Left ventricle myocardium inferior (tissue), 1 donor: ENCODE measurements around the gene ACBD5. TPM values are rescaled to one million over a fixed set of nuclear protein-coding genes. Genes with fewer than 3 reads are reported as not detected.
"Not testable (repeated sequence)": the region's sequence is repeated elsewhere in the genome, so short reads cannot be mapped to it uniquely, and the experiment has no call there.

Experiments used
- DNase-seq: peaks from one replicate; pipeline ENCODE4 v3.0.0-alpha.2; 2020
- H3K27ac ChIP-seq: fragments of 200-600 bp; replicated peaks from 2 replicates; pipeline ENCODE4 v1.8.0; 2021
- H3K27me3 ChIP-seq: fragments of 200-600 bp; 2 replicates; pipeline ENCODE4 v1.8.0; 2021; ENCODE audit warnings: low read depth
- H3K36me3 ChIP-seq: fragments of 200-600 bp; 2 replicates; pipeline ENCODE4 v1.8.0; 2021
- H3K4me1 ChIP-seq: fragments of 200-600 bp; 2 replicates; pipeline ENCODE4 v1.8.0; 2021
- H3K4me3 ChIP-seq: fragments of 200-600 bp; 2 replicates; pipeline ENCODE4 v1.8.0; 2021; ENCODE audit warnings: mild to moderate bottlenecking, moderate library complexity
- H3K9me3 ChIP-seq: fragments of 200-600 bp; replicated peaks from 2 replicates; pipeline ENCODE4 v1.8.0; 2021
- CTCF ChIP-seq: fragments of 200-600 bp; IDR thresholded peaks from 2 replicates; pipeline ENCODE4 v1.8.0; 2021; ENCODE audit warnings: antibody characterized with exemption, mild to moderate bottlenecking, borderline replicate concordance
- intact Hi-C: fragments of 100-400 bp; cut with micrococcal nuclease; formaldehyde crosslinking; loops from one replicate; pipeline ENCODE4 v1.11.0; 2022
- total RNA-seq: library from RNA; stranded (reverse); fragmentation: NEBNext Ultra II Directional; extraction: Animal tissue kit (Norgen Biotek cat#: 25700); gene quantifications from one replicate; pipeline ENCODE4 v1.2.1, GENCODE V29; 2021
- donor health status: DM: no; HTN: yes; CAD: no; lungs with severe emphysema.

ACBD5 gene
- total RNA-seq, 1 donor from 2014 or later, result 64.0 TPM

- no peak for TF ChIP-seq CTCF
- H3K4me1 ChIP-seq, result no peaks in the 10 kb centered on the region
- H3K36me3 ChIP-seq, result peaks cover 54% of the 10 kb centered on the region
- intact Hi-C loops, result no loop called here
- H3K27ac ChIP-seq, result no peak overlapping the region
- H3K4me3 ChIP-seq, result no peak overlapping the region
- H3K9me3 ChIP-seq, result no peaks in the 10 kb centered on the region
- no peaks in the 10 kb centered on the region for H3K27me3 ChIP-seq
- DNase-seq, result no peak
These were observed 52.3 kb downstream of the ACBD5 start for GRCh38 chr10:27188259-27188658.

- intact Hi-C loops, result no loop called here
- Histone ChIP-seq H3K4me1 (no peaks in the 10 kb centered on the region), H3K27ac (no peak overlapping the region), H3K9me3 (no peaks in the 10 kb centered on the region), H3K27me3 (no peaks in the 10 kb centered on the region), H3K36me3 (peaks cover 63% of the 10 kb centered on the region), H3K4me3 (no peak overlapping the region)
- no peak for TF ChIP-seq CTCF
- DNase-seq, result no peak
These were observed 70.7 kb downstream of the ACBD5 start for GRCh38 chr10:27169849-27170248.

- Histone ChIP-seq H3K4me3 (no peak overlapping the region), H3K9me3 (no peaks in the 10 kb centered on the region), H3K27me3 (no peaks in the 10 kb centered on the region), H3K4me1 (peaks cover 35% of the 10 kb centered on the region), H3K27ac (no peak overlapping the region), H3K36me3 (peaks cover 50% of the 10 kb centered on the region)
- DNase-seq, result no peak
- intact Hi-C loops, result no loop called here
- TF ChIP-seq CTCF, result no peak
These were observed 82.2 kb downstream of the ACBD5 start for GRCh38 chr10:27158421-27158820.

GRCh38 chr10:27157150-27157549 is 83.4 kb downstream of the ACBD5 start:
- H3K9me3 ChIP-seq, result no peaks in the 10 kb centered on the region
- H3K4me1 ChIP-seq, result peaks cover 47% of the 10 kb centered on the region
- H3K36me3 ChIP-seq, result peaks cover 38% of the 10 kb centered on the region
- H3K27ac ChIP-seq, result no peak overlapping the region
- H3K27me3 ChIP-seq, result no peaks in the 10 kb centered on the region
- no peak for DNase-seq
- H3K4me3 ChIP-seq, result no peak overlapping the region
- TF ChIP-seq CTCF, result no peak
- intact Hi-C loops, result no loop called here

GRCh38 chr10:27156566-27156965 is 84.0 kb downstream of the ACBD5 start:
- intact Hi-C loops, DNase-seq, H3K27me3 ChIP-seq, H3K9me3 ChIP-seq, H3K27ac ChIP-seq: not testable (repeated sequence)
- Histone ChIP-seq H3K4me1 (peaks cover 51% of the 10 kb centered on the region), H3K36me3 (peaks cover 34% of the 10 kb centered on the region), H3K4me3 (peak overlapping the region; percentile 94)

GRCh38 chr10:27155066-27155754 is 85.4 kb downstream of the ACBD5 start, which contains the start of gene MASTL:
MASTL (plus strand) TSS chr10:27155352; CDS start chr10:27155427, 75 bp downstream.
- Histone ChIP-seq H3K36me3 (peaks cover 20% of the 10 kb centered on the region), H3K4me1 (peaks cover 63% of the 10 kb centered on the region), H3K4me3 (peak within 1 kb of the TSS; percentile 94), H3K27ac (peak within 1 kb of the TSS; percentile 98), H3K27me3 (no peaks in the 10 kb centered on the region), H3K9me3 (no peaks in the 10 kb centered on the region)
- intact Hi-C loops, result no loop called here
- peak; percentile 92 for DNase-seq
- no peak for TF ChIP-seq CTCF
